HG02870 (cell line): Measurements from ENCODE around the gene CHD5.
"Not testable (repeated sequence)": the region's sequence is repeated elsewhere in the genome, so short reads cannot be mapped to it uniquely, and the experiment has no call there.

ENCODE experiments used
- ATAC-seq: cut with Tn5 transposase; IDR thresholded peaks from one replicate; pipeline ENCODE4 v1.9.1; 2021; ENCODE audit warnings: mild to moderate bottlenecking, moderate library complexity; ENCODE audit not compliant: unreplicated experiment

CHD5 gene

GRCh38 chr1:6070450-6070974 is 109.6 kb downstream of the CHD5 start:
- no peak for ATAC-seq

- no peak for ATAC-seq
Measured at GRCh38 chr1:6069573-6069972, 110.5 kb downstream of the CHD5 start.

- no peak for ATAC-seq
Measured at GRCh38 chr1:6068932-6069331, 111.2 kb downstream of the CHD5 start.

- ATAC-seq: no peak
Measured at GRCh38 chr1:6068073-6068472, 112.0 kb downstream of the CHD5 start.

GRCh38 chr1:6066680-6067079 is 113.4 kb downstream of the CHD5 start:
- no peak for ATAC-seq

- no peak for ATAC-seq
Measured at GRCh38 chr1:6065093-6065858, 114.8 kb downstream of the CHD5 start.

GRCh38 chr1:6063532-6064053 is 116.5 kb downstream of the CHD5 start:
- not testable (repeated sequence) for ATAC-seq

GRCh38 chr1:6062670-6063069 is 117.5 kb downstream of the CHD5 start:
- no peak for ATAC-seq

- ATAC-seq: no peak
Measured at GRCh38 chr1:6059866-6060265, 120.3 kb downstream of the CHD5 start.

- no peak for ATAC-seq
Measured at GRCh38 chr1:6057170-6057845, 122.8 kb downstream of the CHD5 start.

- no peak for ATAC-seq
Measured at GRCh38 chr1:6056572-6056948, 123.6 kb downstream of the CHD5 start.

- no peak for ATAC-seq
Measured at GRCh38 chr1:6054596-6054995, 125.5 kb downstream of the CHD5 start.

- no peak for ATAC-seq
Measured at GRCh38 chr1:6053206-6053546, 126.9 kb downstream of the CHD5 start.

- ATAC-seq: no peak
Measured at GRCh38 chr1:6052543-6053205, 127.4 kb downstream of the CHD5 start.
